Astrocyte (in vitro differentiated cells and primary cell): ENCODE measurements around the gene SH3BGRL.

ENCODE experiments used
- CTCF ChIP-seq: IDR thresholded peaks from 2 replicates; pipeline ENCODE4 v1.5.1; 2011; ENCODE audit warnings: low read depth, mild to moderate bottlenecking, inconsistent platforms, low read length, moderate library complexity; ENCODE audit not compliant: insufficient read depth
- EZH2 ChIP-seq: IDR thresholded peaks from 2 replicates; pipeline ENCODE4 v1.6.1; 2012; ENCODE audit warnings: mild to moderate bottlenecking, low read length, inconsistent platforms; ENCODE audit not compliant: insufficient read depth

GRCh38 chrX:81294101-81294500, 92.2 kb downstream of the SH3BGRL start:
- TF ChIP-seq EZH2 (no peak), CTCF (no peak)
